Activated CD8-positive, alpha-beta T cell treated with anti-CD3 and anti-CD28 coated beads, Interleukin-2, amount 10 ng/mL, durations not matched to agents 7 days and 5 days (primary cell): ENCODE data around the gene ELMO1. TPM values are rescaled to one million over a fixed set of nuclear protein-coding genes. Genes with fewer than 3 reads are reported as not detected.

Experiments
- ATAC-seq: fragments of 150-1000 bp; cut with Tn5 transposase; one replicate; pipeline ENCODE4 v1.10.0; 2021; ENCODE audit warnings: moderate library complexity
- CTCF ChIA-PET: fragments of 350-600 bp; sonication (Branson Sonifier 250); formaldehyde crosslinking; loops from one replicate; lab custom pipeline; 2021; ENCODE audit warnings: antibody characterized with exemption; lab: Charles Lee
- POLR2A ChIA-PET: fragments of 350-600 bp; sonication (Branson Sonifier 250); formaldehyde crosslinking; loops from one replicate; lab custom pipeline; 2021; ENCODE audit warnings: antibody characterized with exemption; lab: Charles Lee
- DNase-seq: peaks from one replicate; pipeline ENCODE4 v3.0.0-alpha.2; 2020
- H3K27ac Mint-ChIP-seq: one replicate; pipeline ENCODE4 v1.8.0; 2021; ENCODE audit warnings: mild to moderate bottlenecking, mixed read lengths
- H3K27me3 Mint-ChIP-seq: one replicate; pipeline ENCODE4 v1.8.0; 2021; ENCODE audit warnings: low read depth, mixed read lengths
- H3K36me3 Mint-ChIP-seq: one replicate; pipeline ENCODE4 v1.8.0; 2021; ENCODE audit warnings: low read depth, mixed read lengths
- H3K4me1 Mint-ChIP-seq: one replicate; pipeline ENCODE4 v1.8.0; 2021; ENCODE audit warnings: low read depth, mixed read lengths
- H3K4me3 Mint-ChIP-seq: one replicate; pipeline ENCODE4 v1.8.0; 2021; ENCODE audit warnings: mild to moderate bottlenecking, mixed read lengths
- H3K9me3 Mint-ChIP-seq: one replicate; pipeline ENCODE4 v1.8.0; 2022; ENCODE audit warnings: mixed read lengths; ENCODE audit not compliant: insufficient read depth
- total RNA-seq, 2 experiments: library from RNA; stranded (reverse); gene quantifications; one replicate each; pipeline ENCODE4 v1.2.3, GENCODE V29; 2021

The ELMO1 gene
- total RNA-seq, 2 experiments from 2014 or later, result 64.0 to 68.5 TPM

DNA sequence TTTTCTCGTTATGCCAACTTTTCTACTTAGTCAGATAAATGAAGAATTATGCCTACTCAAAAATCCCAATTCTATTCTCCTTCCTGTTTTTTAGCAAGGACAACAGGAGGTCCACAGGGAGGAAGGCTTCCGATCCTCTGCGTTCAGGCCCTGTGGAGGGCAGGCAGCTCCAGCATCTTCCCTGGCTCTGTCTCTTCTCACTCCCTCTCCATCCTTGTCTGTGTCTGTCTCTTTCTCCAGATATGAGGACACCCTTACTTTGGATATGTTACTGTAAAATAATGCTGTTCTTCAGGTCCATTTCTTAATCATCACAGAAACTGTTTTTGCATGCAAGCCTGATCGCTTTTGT lies 166.6 kb downstream of the ELMO1 start:
- DNase-seq, result no peak
- no peak overlapping the region for H3K27ac Mint-ChIP-seq
- ATAC-seq, result no peak
- peaks cover 6% of the 10 kb centered on the region for H3K36me3 Mint-ChIP-seq
- CTCF ChIA-PET, result no interaction called here
- H3K27me3 Mint-ChIP-seq, result no peaks in the 10 kb centered on the region
- H3K4me3 Mint-ChIP-seq, result no peak overlapping the region
- POLR2A ChIA-PET, result no interaction called here
- no peaks in the 10 kb centered on the region for H3K9me3 Mint-ChIP-seq
- H3K4me1 Mint-ChIP-seq, result peaks cover 26% of the 10 kb centered on the region

DNA sequence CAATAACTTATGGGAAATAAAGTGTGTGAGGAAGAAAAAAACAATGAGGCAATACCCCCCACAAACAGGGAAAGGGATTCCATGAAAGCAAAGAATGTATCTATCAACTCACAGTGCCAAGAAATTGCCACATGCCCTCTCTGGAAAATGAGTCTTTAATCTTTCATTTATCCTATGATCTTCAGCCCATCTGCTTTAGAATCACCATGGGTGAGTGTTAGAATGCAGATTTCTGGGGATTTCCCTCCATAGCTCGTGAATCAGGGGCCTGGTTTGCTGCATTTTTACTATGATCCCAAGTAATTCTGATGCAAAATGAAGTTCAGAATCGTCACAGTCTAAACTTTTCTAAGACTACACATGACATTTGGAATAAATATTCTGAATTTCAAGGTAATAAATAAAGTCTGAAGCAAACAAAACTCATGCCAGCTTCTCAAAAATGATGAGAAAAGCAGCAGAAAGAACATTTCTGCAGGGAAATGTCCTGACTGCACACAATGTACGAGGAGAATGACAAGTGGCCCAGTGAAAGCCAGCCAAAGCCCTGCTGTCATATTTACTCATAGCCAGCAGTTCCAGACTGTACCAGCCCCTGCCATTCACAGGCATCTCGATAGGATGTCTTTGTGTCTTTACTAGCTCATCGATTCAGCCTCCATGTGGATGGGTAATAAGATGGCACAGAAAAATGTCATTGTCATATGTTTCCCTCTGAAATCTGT lies 167.1 kb downstream of the ELMO1 start:
- peaks cover 24% of the 10 kb centered on the region for H3K4me1 Mint-ChIP-seq
- H3K4me3 Mint-ChIP-seq, result no peak overlapping the region

DNA sequence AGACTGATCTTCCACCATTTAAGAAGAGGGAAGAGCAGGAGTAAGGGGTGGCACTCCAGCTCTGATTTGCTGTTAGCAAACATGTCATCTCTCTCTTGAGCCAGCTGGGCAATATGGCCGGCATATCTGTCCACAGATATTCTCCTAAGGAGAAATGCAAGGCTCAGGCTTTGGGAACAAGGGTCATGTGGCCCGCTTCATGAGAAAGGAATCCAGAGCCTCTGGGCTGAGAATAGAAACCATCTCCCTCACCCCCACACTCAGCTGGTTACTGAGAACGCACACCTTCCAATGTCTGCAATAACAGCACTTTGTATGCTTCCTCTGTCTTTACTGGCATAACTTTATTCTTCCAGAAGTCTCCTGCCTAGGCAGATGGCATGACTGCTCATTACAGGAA lies 171.2 kb downstream of the ELMO1 start:
- DNase-seq (no peak), ATAC-seq (no peak)
- POLR2A ChIA-PET, result no interaction called here
- Mint-ChIP-seq H3K27ac (no peak overlapping the region), H3K9me3 (no peaks in the 10 kb centered on the region), H3K4me3 (no peak overlapping the region), H3K27me3 (no peaks in the 10 kb centered on the region), H3K36me3 (peaks cover 6% of the 10 kb centered on the region), H3K4me1 (peaks cover 15% of the 10 kb centered on the region)
- CTCF ChIA-PET, result interaction anchor here (1.3 kb wide), 2 partner anchors 12 to 76 kb away, joined by 3 to 5 read pairs; no protein-coding TSS in a partner anchor

More for the DNA sequence above, 167.1 kb downstream of the ELMO1 start:
- CTCF ChIA-PET, result no interaction called here
- Mint-ChIP-seq H3K27me3 (no peaks in the 10 kb centered on the region), H3K27ac (no peak overlapping the region), H3K9me3 (no peaks in the 10 kb centered on the region), H3K36me3 (peaks cover 6% of the 10 kb centered on the region)
- POLR2A ChIA-PET, result no interaction called here
- DNase-seq (no peak), ATAC-seq (no peak)

DNA sequence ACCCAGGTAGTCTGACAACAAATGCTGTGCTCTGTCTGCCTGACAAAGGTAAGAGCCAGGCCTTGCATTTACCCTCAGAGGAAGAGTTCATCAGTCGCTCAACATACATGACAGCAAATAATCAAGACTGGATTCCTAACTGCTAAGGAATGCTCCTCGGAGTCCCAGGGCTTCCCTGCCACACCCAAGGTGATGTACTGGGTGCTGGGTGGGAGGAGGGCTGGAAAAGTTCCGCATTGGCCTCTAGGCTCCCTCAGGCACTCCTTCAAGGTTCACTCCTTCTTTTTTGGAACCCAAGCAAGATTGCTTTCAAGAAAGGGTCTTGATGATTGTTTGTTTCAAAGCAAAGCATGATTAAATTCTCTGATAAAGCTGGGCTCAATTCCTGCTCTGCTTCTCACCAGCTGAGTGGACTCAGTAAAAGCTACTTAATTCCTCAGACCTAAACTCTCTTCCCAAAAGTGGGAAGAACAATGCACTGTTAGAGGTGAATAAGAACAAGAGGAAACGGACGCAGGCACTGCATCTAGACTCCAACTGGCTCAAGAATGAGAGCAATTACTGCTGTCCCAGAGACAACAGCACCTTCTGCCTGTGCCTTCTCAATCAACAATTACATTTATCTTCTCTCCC lies 173.5 kb downstream of the ELMO1 start:
- H3K4me1 Mint-ChIP-seq, result peaks cover 15% of the 10 kb centered on the region
- DNase-seq, result no peak
- no peak overlapping the region for H3K4me3 Mint-ChIP-seq
- peaks cover 19% of the 10 kb centered on the region for H3K36me3 Mint-ChIP-seq
- H3K27ac Mint-ChIP-seq, result no peak overlapping the region
- no peaks in the 10 kb centered on the region for H3K27me3 Mint-ChIP-seq
- POLR2A ChIA-PET, result no interaction called here
- CTCF ChIA-PET, result interaction anchor here (1.4 to 2.3 kb wide), 2 partner anchors 9 to 78 kb away, joined by 5 to 10 read pairs; no protein-coding TSS in a partner anchor
- no peaks in the 10 kb centered on the region for H3K9me3 Mint-ChIP-seq
- ATAC-seq, result no peak

DNA sequence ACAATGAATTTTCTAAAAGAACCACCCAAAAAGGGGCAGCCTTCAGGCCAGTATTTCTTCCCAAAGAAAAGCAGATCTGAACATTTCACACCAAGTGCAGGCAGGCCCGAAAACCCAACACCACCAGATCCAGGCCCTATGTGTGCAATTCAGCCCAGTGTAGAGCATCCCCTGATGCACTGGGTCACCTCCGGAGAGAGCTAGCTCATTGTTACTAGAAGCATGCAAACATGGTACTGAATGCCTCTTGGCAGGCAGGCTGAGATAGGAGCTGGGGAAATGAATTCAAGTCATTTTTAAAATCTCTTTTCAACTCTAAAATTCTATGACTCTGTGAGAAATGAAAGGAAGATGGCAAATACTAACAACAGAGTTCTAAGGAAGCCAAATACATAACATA lies 174.8 kb downstream of the ELMO1 start:
- no peak for DNase-seq
- H3K4me3 Mint-ChIP-seq, result no peak overlapping the region
- no peak for ATAC-seq
- H3K27me3 Mint-ChIP-seq, result no peaks in the 10 kb centered on the region
- POLR2A ChIA-PET, result interaction anchor here (0.5 kb wide), 1 partner anchor 81 kb away, joined by 3 read pairs; no protein-coding TSS in a partner anchor
- H3K9me3 Mint-ChIP-seq, result no peaks in the 10 kb centered on the region
- H3K27ac Mint-ChIP-seq, result no peak overlapping the region
- peaks cover 15% of the 10 kb centered on the region for H3K4me1 Mint-ChIP-seq
- peaks cover 15% of the 10 kb centered on the region for H3K36me3 Mint-ChIP-seq
- CTCF ChIA-PET, result interaction anchor here (0.9 to 2.3 kb wide), 3 partner anchors 10 to 16 kb away, joined by 3 to 10 read pairs (median 4); no protein-coding TSS in a partner anchor

DNA sequence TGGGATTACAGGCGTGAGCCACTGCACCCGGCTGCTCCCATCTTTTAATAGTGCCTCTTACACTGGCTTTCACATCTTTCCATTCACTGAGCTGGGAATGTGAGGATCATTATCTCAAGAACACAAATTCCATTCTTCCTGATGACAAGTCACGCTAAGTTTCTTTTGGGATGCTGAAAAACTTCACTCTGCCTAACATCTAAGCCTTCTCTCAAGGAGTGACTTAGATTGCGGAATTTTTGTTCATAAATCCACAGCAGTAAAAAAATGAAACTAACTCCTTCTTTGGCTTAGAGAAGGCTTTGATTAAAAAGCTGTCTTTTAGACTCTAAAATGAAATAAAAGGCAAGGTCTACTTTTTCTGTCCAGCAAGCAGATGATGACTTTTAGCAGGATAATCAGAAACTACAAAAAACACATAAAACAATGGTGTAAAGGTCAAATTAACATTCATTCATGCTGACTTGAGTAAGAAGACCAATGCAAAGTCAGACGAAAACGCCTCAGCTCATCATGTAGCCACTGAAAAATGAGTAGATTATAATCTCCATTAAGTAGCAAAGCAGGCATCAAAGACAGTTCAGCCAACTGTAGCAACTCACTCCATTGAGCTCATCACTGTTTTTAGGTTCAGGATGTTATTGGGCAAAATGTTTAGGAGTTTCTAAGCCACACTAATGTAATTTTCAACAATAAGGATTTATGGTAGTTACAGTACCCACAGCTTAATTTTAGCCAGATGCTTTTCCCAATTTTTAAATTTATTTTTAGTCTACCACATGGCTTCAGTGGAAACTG lies 178.8 kb downstream of the ELMO1 start:
- POLR2A ChIA-PET, result no interaction called here
- Mint-ChIP-seq H3K9me3 (no peaks in the 10 kb centered on the region), H3K4me1 (peaks cover 18% of the 10 kb centered on the region), H3K36me3 (peaks cover 15% of the 10 kb centered on the region), H3K27ac (no peak overlapping the region), H3K4me3 (no peak overlapping the region), H3K27me3 (no peaks in the 10 kb centered on the region)
- ATAC-seq, result no peak
- CTCF ChIA-PET, result interaction anchor here (1.0 to 2.2 kb wide), 3 partner anchors 15 to 88 kb away, joined by 3 to 10 read pairs (median 8); no protein-coding TSS in a partner anchor
- no peak for DNase-seq

DNA sequence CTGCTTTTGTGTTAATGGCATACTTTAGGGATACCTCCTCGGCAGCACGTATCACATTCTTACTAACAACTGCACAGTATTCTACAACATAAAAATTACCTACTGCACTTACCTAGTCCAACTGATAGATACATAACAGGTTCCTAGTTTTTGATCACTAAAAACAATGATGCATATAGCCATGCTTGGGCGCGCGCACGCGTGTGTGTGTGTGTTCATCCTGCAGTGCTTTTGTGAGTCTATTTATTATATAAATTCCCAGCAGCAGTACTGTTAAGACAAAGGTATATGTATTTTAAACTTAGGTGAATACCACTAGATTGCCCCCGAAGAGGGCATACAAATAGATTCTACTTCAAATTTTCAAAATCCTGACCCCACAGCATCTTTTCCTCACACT lies 181.4 kb downstream of the ELMO1 start:
- no peak overlapping the region for H3K27ac Mint-ChIP-seq
- H3K36me3 Mint-ChIP-seq, result peaks cover 15% of the 10 kb centered on the region
- no peak overlapping the region for H3K4me3 Mint-ChIP-seq
- H3K4me1 Mint-ChIP-seq, result peaks cover 3% of the 10 kb centered on the region
- ChIA-PET CTCF (no interaction called here), POLR2A (interaction anchor here (0.7 kb wide), 1 partner anchor 121 kb away, joined by 3 read pairs; no protein-coding TSS in a partner anchor)
- no peaks in the 10 kb centered on the region for H3K27me3 Mint-ChIP-seq
- H3K9me3 Mint-ChIP-seq, result no peaks in the 10 kb centered on the region
- ATAC-seq, result no peak
- DNase-seq, result no peak

DNA sequence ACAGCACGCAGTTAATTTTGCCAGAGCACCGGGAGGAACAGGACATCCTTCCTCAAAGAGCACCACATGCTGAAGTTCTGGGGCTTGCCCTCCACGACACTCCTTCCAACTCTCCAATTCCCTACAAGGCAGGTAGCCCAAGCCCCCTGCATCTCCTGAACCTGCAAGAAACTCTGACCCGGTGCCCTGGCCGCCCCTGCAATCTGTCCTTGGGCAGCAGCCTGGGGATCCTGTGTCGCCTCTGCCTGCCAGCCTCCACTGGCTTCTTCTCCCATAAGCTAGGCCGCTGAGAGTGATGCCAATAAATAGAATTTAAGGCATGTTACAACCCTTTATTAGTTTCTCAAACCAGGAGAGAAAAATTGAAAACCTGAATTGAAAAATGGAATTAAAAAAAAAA lies 182.8 kb downstream of the ELMO1 start:
- CTCF ChIA-PET, result no interaction called here
- ATAC-seq (no peak), DNase-seq (no peak)
- no peak overlapping the region for H3K27ac Mint-ChIP-seq
- no peaks in the 10 kb centered on the region for H3K9me3 Mint-ChIP-seq
- H3K4me1 Mint-ChIP-seq, result peaks cover 3% of the 10 kb centered on the region
- POLR2A ChIA-PET, result no interaction called here
- H3K27me3 Mint-ChIP-seq, result no peaks in the 10 kb centered on the region
- no peak overlapping the region for H3K4me3 Mint-ChIP-seq
- H3K36me3 Mint-ChIP-seq, result peaks cover 7% of the 10 kb centered on the region

DNA sequence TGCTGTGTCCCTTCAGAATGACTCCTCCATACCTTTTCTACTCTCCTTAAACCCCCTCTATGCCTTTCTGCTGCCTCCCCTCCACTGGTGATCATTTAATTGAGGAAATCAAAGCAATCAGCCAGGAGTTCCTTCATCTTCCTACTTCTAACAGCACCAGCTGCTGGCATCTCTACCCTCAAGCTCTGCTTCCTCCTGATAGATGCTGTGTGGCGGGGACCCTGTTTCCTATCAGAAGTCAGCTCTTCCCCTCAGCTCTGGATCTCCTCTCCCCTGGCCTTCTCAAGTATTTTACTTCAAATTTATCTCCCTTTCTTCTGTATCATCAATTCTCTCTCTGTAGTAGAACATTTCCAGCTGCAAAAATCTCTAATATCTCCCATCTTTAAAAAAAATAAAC lies 183.7 kb downstream of the ELMO1 start:
- H3K4me1 Mint-ChIP-seq, result peaks cover 3% of the 10 kb centered on the region
- no peak overlapping the region for H3K4me3 Mint-ChIP-seq
- POLR2A ChIA-PET, result no interaction called here
- no peaks in the 10 kb centered on the region for H3K9me3 Mint-ChIP-seq
- peaks cover 2% of the 10 kb centered on the region for H3K36me3 Mint-ChIP-seq
- H3K27ac Mint-ChIP-seq, result no peak overlapping the region
- CTCF ChIA-PET, result interaction anchor here (0.6 to 0.9 kb wide), 4 partner anchors 13 to 167 kb away, joined by 3 read pairs; no protein-coding TSS in a partner anchor
- DNase-seq (no peak), ATAC-seq (no peak)
- no peaks in the 10 kb centered on the region for H3K27me3 Mint-ChIP-seq

DNA sequence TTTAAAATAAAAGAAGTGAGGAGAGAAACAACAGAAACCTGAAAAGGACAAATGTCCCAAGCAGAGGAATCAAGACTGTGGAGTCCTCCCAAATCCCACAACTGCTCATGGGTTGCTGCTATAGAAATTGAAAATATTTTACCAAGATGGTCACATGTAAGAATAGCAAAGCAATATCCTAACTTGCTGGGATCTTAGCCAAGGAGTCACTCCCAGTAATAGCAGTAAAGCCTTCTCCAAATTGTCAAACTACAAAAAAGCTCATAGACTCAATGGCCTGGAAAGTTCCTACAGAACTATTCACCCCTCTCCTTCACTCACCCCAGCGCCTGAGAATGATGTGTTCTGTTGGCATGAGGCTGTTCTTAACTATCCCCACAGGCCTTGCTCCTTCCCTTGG lies 186.5 kb downstream of the ELMO1 start:
- no peak for DNase-seq
- no peak for ATAC-seq
- no peaks in the 10 kb centered on the region for H3K27me3 Mint-ChIP-seq
- H3K4me1 Mint-ChIP-seq, result peaks cover 11% of the 10 kb centered on the region
- POLR2A ChIA-PET, result no interaction called here
- H3K36me3 Mint-ChIP-seq, result peaks cover 8% of the 10 kb centered on the region
- no peak overlapping the region for H3K4me3 Mint-ChIP-seq
- no peaks in the 10 kb centered on the region for H3K9me3 Mint-ChIP-seq
- H3K27ac Mint-ChIP-seq, result no peak overlapping the region
- CTCF ChIA-PET, result interaction anchor here (0.6 kb wide), 1 partner anchor 91 kb away, joined by 3 read pairs; no protein-coding TSS in a partner anchor

DNA sequence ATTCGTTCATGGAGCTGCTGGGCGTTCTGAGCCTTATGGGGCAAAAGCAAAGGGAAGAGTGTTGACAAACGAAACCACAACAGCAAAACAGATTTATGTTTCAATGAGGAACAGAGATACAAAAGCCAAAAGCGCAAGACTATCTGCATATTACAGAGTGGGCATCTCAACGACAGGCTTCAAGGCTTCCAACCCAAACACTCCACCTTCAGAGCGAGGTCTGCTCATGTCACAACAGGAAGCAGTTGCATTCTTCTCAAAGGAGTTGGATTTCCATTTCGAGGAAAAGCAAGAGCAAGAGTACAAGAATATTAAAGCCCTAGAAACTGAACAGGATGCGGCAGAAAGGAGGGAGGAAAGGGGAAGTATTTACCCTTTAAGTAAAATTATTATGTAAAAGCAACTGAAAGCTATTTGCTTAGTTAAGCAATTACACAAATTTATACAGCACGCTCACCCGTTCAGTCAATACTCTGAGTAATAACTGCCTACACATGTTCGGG lies 189.3 kb downstream of the ELMO1 start:
- Mint-ChIP-seq H3K36me3 (peaks cover 23% of the 10 kb centered on the region), H3K4me1 (peaks cover 14% of the 10 kb centered on the region), H3K27ac (peak overlapping the region; percentile 15), H3K9me3 (no peaks in the 10 kb centered on the region), H3K27me3 (no peaks in the 10 kb centered on the region), H3K4me3 (no peak overlapping the region)
- DNase-seq (no peak), ATAC-seq (no peak)
- ChIA-PET CTCF (interaction anchor here (1.1 kb wide), 1 partner anchor 82 kb away, joined by 3 read pairs; no protein-coding TSS in a partner anchor), POLR2A (no interaction called here)
